MCF 10A (cell line): Measurements from ENCODE around the gene EPHA4. TPM values are rescaled to one million over a fixed set of nuclear protein-coding genes. Genes with fewer than 3 reads are reported as not detected.

Experiments
- BruUV-seq: library from RNA; stranded (reverse); fragments of 400-500 nt; replicated peaks from 2 replicates; lab custom pipeline; 2021; lab: Mats Ljungman, UMichigan
- CTCF ChIA-PET: fragments of 300-600 bp; sonication (Branson Sonifier 250); formaldehyde crosslinking; extraction: SDS; loops from one replicate; lab custom pipeline; 2021; ENCODE audit warnings: antibody characterized with exemption, inconsistent platforms; lab: Yijun Ruan, JAX
- POLR2A ChIA-PET: fragments of 300-600, 350-650 bp; sonication (Branson Sonifier 250); formaldehyde crosslinking; extraction: SDS; loops from one replicate; lab custom pipeline; 2020; ENCODE audit warnings: antibody characterized with exemption, inconsistent platforms; lab: Yijun Ruan, JAX
- DNase-seq: peaks from one replicate; pipeline ENCODE4 v3.0.0-alpha.2; 2018; ENCODE audit not compliant: unreplicated experiment
- H3K27ac Mint-ChIP-seq: one replicate; pipeline ENCODE4 v1.8.0; 2022; ENCODE audit warnings: mild to moderate bottlenecking, low read depth, mixed read lengths; ENCODE audit not compliant: unreplicated experiment
- H3K27me3 Mint-ChIP-seq: one replicate; pipeline ENCODE4 v1.8.0; 2022; ENCODE audit warnings: mixed read lengths; ENCODE audit not compliant: insufficient read depth, unreplicated experiment
- H3K36me3 Mint-ChIP-seq: one replicate; pipeline ENCODE4 v1.8.0; 2022; ENCODE audit warnings: mild to moderate bottlenecking, moderate library complexity, mixed read lengths; ENCODE audit not compliant: insufficient read depth, unreplicated experiment
- H3K4me1 Mint-ChIP-seq: one replicate; pipeline ENCODE4 v1.8.0; 2022; ENCODE audit warnings: mixed read lengths; ENCODE audit not compliant: insufficient read depth, unreplicated experiment
- H3K4me3 Mint-ChIP-seq: one replicate; pipeline ENCODE4 v1.8.0; 2022; ENCODE audit warnings: mild to moderate bottlenecking, moderate library complexity, mixed read lengths; ENCODE audit not compliant: unreplicated experiment
- H3K9me3 Mint-ChIP-seq: one replicate; pipeline ENCODE4 v1.8.0; 2022; ENCODE audit warnings: mixed read lengths; ENCODE audit not compliant: unreplicated experiment
- intact Hi-C: fragments of 100-400 bp; cut with micrococcal nuclease; formaldehyde crosslinking; loops from 2 replicates; pipeline ENCODE4 v1.14.1; 2022
- total RNA-seq: library from RNA; stranded (reverse); gene quantifications from 2 replicates; pipeline ENCODE4 v1.2.3, GENCODE V29; 2022
- TF ChIP-seq, protein P1 (sequence below): fragments of 200-600 bp; IDR thresholded peaks from one replicate; pipeline ENCODE4 v1.8.0; 2022; ENCODE audit warnings: antibody characterized with exemption, mild to moderate bottlenecking; ENCODE audit not compliant: unreplicated experiment

EPHA4 gene
- total RNA-seq, 1 experiment from 2014 or later: 2.0 TPM

DNA sequence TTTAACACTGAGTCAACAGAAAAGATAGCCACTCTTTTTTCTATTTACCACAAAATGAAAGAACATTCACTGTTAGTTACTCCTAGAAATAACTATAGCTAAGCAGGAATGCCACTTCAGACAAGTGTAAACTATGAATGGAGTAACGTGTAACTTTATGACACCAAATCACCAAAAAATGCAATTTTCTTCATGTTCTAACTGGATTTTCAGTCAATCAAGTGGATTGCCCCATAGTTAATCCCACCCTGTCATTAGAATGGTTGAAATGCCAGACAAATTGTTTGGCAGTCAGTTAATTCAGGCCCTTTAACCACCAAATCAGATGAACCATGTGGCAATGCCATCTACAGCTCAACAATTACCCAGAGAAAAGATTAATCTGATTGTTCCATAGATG, 9.9 kb downstream of the EPHA4 start:
- Mint-ChIP-seq H3K27ac (no peak overlapping the region), H3K36me3 (no peaks in the 10 kb centered on the region), H3K27me3 (no peaks in the 10 kb centered on the region), H3K4me3 (no peak overlapping the region), H3K4me1 (no peaks in the 10 kb centered on the region), H3K9me3 (no peaks in the 10 kb centered on the region)
- CTCF ChIA-PET: interaction anchor here (0.6 to 0.7 kb wide), 3 partner anchors 41 to 1739 kb away, joined by 3 read pairs; no protein-coding TSS in a partner anchor
- intact Hi-C loops: no loop called here
- POLR2A ChIA-PET: interaction anchor here (0.7 kb wide), 1 partner anchor 10 kb away, joined by 3 read pairs; no protein-coding TSS in a partner anchor
- no peak for DNase-seq
- no TSS peak for BruUV-seq
- TF ChIP-seq, protein P1, sequence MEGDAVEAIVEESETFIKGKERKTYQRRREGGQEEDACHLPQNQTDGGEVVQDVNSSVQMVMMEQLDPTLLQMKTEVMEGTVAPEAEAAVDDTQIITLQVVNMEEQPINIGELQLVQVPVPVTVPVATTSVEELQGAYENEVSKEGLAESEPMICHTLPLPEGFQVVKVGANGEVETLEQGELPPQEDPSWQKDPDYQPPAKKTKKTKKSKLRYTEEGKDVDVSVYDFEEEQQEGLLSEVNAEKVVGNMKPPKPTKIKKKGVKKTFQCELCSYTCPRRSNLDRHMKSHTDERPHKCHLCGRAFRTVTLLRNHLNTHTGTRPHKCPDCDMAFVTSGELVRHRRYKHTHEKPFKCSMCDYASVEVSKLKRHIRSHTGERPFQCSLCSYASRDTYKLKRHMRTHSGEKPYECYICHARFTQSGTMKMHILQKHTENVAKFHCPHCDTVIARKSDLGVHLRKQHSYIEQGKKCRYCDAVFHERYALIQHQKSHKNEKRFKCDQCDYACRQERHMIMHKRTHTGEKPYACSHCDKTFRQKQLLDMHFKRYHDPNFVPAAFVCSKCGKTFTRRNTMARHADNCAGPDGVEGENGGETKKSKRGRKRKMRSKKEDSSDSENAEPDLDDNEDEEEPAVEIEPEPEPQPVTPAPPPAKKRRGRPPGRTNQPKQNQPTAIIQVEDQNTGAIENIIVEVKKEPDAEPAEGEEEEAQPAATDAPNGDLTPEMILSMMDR: no peak

DNA sequence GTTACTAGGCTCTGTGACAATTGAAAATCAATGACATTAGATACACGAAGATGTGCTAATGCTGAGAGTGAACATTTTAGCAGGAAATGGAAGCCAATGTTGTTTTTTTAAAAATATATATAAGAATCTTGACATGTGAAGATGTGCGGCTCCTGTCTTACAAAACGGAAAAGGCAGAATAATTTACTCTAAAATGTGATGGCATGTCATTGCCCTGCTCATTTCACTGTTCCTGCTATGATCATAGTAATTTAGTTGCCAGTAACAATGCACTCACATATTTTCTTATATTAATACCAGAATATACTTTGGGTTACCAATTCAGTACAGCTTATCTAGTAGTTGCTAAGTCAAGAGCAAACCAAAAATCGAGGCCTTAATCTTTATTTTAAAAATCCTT, 10.3 kb downstream of the EPHA4 start:
- intact Hi-C loops: no loop called here
- H3K36me3 Mint-ChIP-seq: no peaks in the 10 kb centered on the region
- TF ChIP-seq, protein P1: no peak
- H3K4me3 Mint-ChIP-seq: no peak overlapping the region
- H3K27me3 Mint-ChIP-seq: no peaks in the 10 kb centered on the region
- ChIA-PET POLR2A (interaction anchor here (0.7 kb wide), 1 partner anchor 9 kb away, joined by 3 read pairs; no protein-coding TSS in a partner anchor), CTCF (interaction anchor here (0.6 to 0.7 kb wide), 3 partner anchors 41 to 1738 kb away, joined by 3 read pairs; no protein-coding TSS in a partner anchor)
- H3K4me1 Mint-ChIP-seq: no peaks in the 10 kb centered on the region
- no peak for DNase-seq
- no TSS peak for BruUV-seq
- no peak overlapping the region for H3K27ac Mint-ChIP-seq
- no peaks in the 10 kb centered on the region for H3K9me3 Mint-ChIP-seq

GRCh38 chr2:221559991-221560390, 12.1 kb downstream of the EPHA4 start:
- no TSS peak for BruUV-seq
- ChIA-PET CTCF (interaction anchor here (0.5 to 0.7 kb wide), 2 partner anchors 56 to 402 kb away, joined by 3 to 4 read pairs; no protein-coding TSS in a partner anchor), POLR2A (no interaction called here)
- Mint-ChIP-seq H3K9me3 (no peaks in the 10 kb centered on the region), H3K27me3 (no peaks in the 10 kb centered on the region), H3K27ac (no peak overlapping the region), H3K4me1 (no peaks in the 10 kb centered on the region), H3K36me3 (no peaks in the 10 kb centered on the region), H3K4me3 (no peak overlapping the region)
- intact Hi-C loops: no loop called here
- no peak for DNase-seq
- TF ChIP-seq, protein P1: no peak

DNA sequence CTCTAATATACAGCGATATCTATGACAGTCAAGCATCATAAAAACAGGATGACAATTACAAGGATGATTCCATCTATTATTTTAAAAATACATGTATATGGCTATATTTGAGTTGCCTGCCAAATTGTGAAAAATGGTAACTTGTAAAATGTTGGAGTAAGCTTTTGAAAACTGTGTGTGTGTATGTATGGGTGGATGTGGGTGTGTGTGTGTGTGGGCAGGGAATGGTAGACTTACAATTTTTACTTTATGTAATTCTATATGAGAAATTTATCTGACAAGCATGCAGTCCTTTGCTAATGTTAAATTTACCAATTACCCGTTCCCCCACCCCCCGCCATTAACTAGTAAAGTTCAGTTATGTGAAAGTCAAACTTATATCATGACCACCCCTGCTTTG, 14.0 kb downstream of the EPHA4 start:
- H3K27me3 Mint-ChIP-seq: no peaks in the 10 kb centered on the region
- CTCF ChIA-PET: no interaction called here
- DNase-seq: no peak
- TF ChIP-seq, protein P1: no peak
- no peaks in the 10 kb centered on the region for H3K4me1 Mint-ChIP-seq
- intact Hi-C loops: no loop called here
- POLR2A ChIA-PET: interaction anchor here (0.6 to 0.7 kb wide), 2 partner anchors 670 to 993 kb away, joined by 3 to 5 read pairs; no protein-coding TSS in a partner anchor
- H3K36me3 Mint-ChIP-seq: no peaks in the 10 kb centered on the region
- no peaks in the 10 kb centered on the region for H3K9me3 Mint-ChIP-seq
- H3K27ac Mint-ChIP-seq: no peak overlapping the region
- H3K4me3 Mint-ChIP-seq: no peak overlapping the region
- no TSS peak for BruUV-seq
